Right lobe of liver (tissue), 6 donors: Measurements from ENCODE around the gene ZMAT5. TPM values are rescaled to one million over a fixed set of nuclear protein-coding genes. Genes with fewer than 3 reads are reported as not detected.

Experiments
- ATAC-seq, 4 donors: fragments of 200-7000 bp; cut with Tn5 transposase; one replicate each; pipeline ENCODE4 v1.9.1; 2020; ENCODE audit warnings: mild to moderate bottlenecking in 4 of 4, moderate library complexity in 4 of 4
- DNase-seq, 3 donors: peaks; one replicate each; pipeline ENCODE4 v3.0.0-alpha.2; 2020
- H3K27ac ChIP-seq, 3 donors: fragments of 200-600 bp; one replicate each; pipeline ENCODE4 v1.8.0; 2022
- H3K27me3 ChIP-seq, 2 donors: fragments of 200-600 bp; one replicate each; pipeline ENCODE4 v1.8.0; 2022
- H3K36me3 ChIP-seq, 4 donors: fragments of 200-600 bp; sonication (generic) in 1 of 4; one replicate each; pipeline versions ENCODE4 v1.5.1 to v1.8.0; 2017 to 2022; ENCODE audit warnings: control low read depth in 1 of 4
- H3K4me1 ChIP-seq, 4 donors: fragments of 200-600 bp; sonication (generic) in 1 of 4; one replicate each; pipeline versions ENCODE4 v1.5.1 to v1.8.0; 2017 to 2022; ENCODE audit warnings: control low read depth in 1 of 4
- H3K4me3 ChIP-seq, 3 donors: fragments of 200-600 bp; one replicate each; pipeline ENCODE4 v1.8.0; 2022
- H3K9me3 ChIP-seq, 4 donors: fragments of 200-600 bp; sonication (generic) in 1 of 4; one replicate each; pipeline versions ENCODE4 v1.5.1 to v1.8.0; 2017 to 2022; ENCODE audit warnings: control low read depth in 1 of 4
- CTCF ChIP-seq, 4 donors: fragments of 200-600 bp in 3 of 4; fragments of 450-650 bp in 1 of 4; IDR thresholded peaks; one replicate each; pipeline versions ENCODE4 v1.5.1 to v1.8.0; 2016 to 2022; ENCODE audit warnings: antibody characterized with exemption in 4 of 4, mild to moderate bottlenecking in 2 of 4
- POLR2A ChIP-seq: fragments of 450-650 bp; IDR thresholded peaks from one replicate; pipeline ENCODE4 v1.6.1; 2017; ENCODE audit warnings: antibody characterized with exemption, mild to moderate bottlenecking
- WGBS: methylation state at CpG from one replicate; pipeline ENCODE4 v1.1.6; 2018; ENCODE audit warnings: low coverage, low lambda C conversion rate; ENCODE audit not compliant: insufficient coverage; ENCODE audit errors: missing lambda C conversion rate; 5-methylcytosine and 5-hydroxymethylcytosine counted together
- intact Hi-C, 2 donors: fragments of 100-400 bp; cut with DNase I; formaldehyde crosslinking; loops; one replicate each; pipeline versions ENCODE4 v1.11.2 to v1.14.1; 2022
- total RNA-seq, 6 experiments: library from RNA; depleted of rRNA in 2 of 6; stranded (reverse); fragments of >200 nt in 2 of 6; fragmentation: NEBNext Ultra II Directional in 3 of 6; extraction: Animal tissue kit (Norgen Biotek cat#: 25700) in 3 of 6; gene quantifications; one replicate each; pipeline versions ENCODE4 v1.1.0 to v1.2.4, GENCODE V29; 2016 to 2023
- donor health status: DM: no; HTN: yes; CAD: no.
- donor health status: DM: no; HTN: no; CAD: no.
- donor health status: DM: no; HTN: no; CAD: no.
- donor health status: DM: no; HTN: yes; CAD: no.
- donor health status: DM: no; HTN: yes; CAD: no.

ZMAT5 gene
- total RNA-seq, 6 experiments from 2014 or later: 8.9 to 20.5 (median 13.7) TPM

GRCh38 chr22:29720811-29721323, 45.9 kb downstream of the ZMAT5 start:
- TF ChIP-seq POLR2A (no peak), CTCF (IDR thresholded peaks at IDR 0.05) (no peak)
- Histone ChIP-seq H3K36me3 (no peaks in the 10 kb centered on the region), H3K27ac (no peak overlapping the region), H3K27me3 (no peaks in the 10 kb centered on the region), H3K4me1 (peaks cover 0 to 6% (median 0%) of the 10 kb centered on the region in 4 donors), H3K9me3 (no peaks in the 10 kb centered on the region), H3K4me3 (no peak overlapping the region)
- WGBS: 30% methylated on average over 2 of the region's 53 CpGs
- ATAC-seq (no peak), DNase-seq (no peak)
- intact Hi-C loops: loop anchor here in 1 of 2 donors (5.0 kb wide), 1 partner anchor 371 kb away; no protein-coding TSS in a partner anchor

GRCh38 chr22:29719899-29720645, 46.7 kb downstream of the ZMAT5 start, which contains the start of gene CABP7:
Gene CABP7, plus strand, starts transcription at chr22:29720003. Its CDS starts 422 bp downstream, at chr22:29720425.
- no peaks in the 10 kb centered on the region for H3K27me3 ChIP-seq
- no peak for ATAC-seq

GRCh38 chr22:29718949-29719898, 47.6 kb downstream of the ZMAT5 start:
- Histone ChIP-seq H3K27me3 (no peaks in the 10 kb centered on the region), H3K27ac (no peak overlapping the region), H3K36me3 (no peaks in the 10 kb centered on the region), H3K4me1 (peaks cover 0 to 6% (median 0%) of the 10 kb centered on the region in 4 donors), H3K4me3 (no peak overlapping the region), H3K9me3 (no peaks in the 10 kb centered on the region)
- intact Hi-C loops: no loop called here
- TF ChIP-seq POLR2A (no peak), CTCF (IDR thresholded peaks at IDR 0.05) (no peak)
- ATAC-seq: no peak
- no peak for DNase-seq
- WGBS: 25% methylated on average over 8 of the region's 24 CpGs

More at GRCh38 chr22:29719899-29720645, 46.7 kb downstream of the ZMAT5 start, which contains the start of gene CABP7:
- Histone ChIP-seq H3K4me3 (no peak within 1 kb of the TSS), H3K27ac (no peak within 1 kb of the TSS), H3K36me3 (no peaks in the 10 kb centered on the region), H3K4me1 (peaks cover 0 to 6% (median 0%) of the 10 kb centered on the region in 4 donors), H3K9me3 (no peaks in the 10 kb centered on the region)
- TF ChIP-seq CTCF (IDR thresholded peaks at IDR 0.05) (no peak), POLR2A (no peak)
- 0% methylated on average over 9 of the region's 115 CpGs for WGBS
- no peak for DNase-seq
- intact Hi-C loops: loop anchor here in 1 of 2 donors (5.0 kb wide), 1 partner anchor 372 kb away; no protein-coding TSS in a partner anchor

- intact Hi-C loops: no loop called here
- Histone ChIP-seq H3K4me1 (peaks cover 0 to 6% (median 0%) of the 10 kb centered on the region in 4 donors), H3K4me3 (no peak overlapping the region), H3K27ac (no peak overlapping the region), H3K27me3 (no peaks in the 10 kb centered on the region), H3K36me3 (no peaks in the 10 kb centered on the region), H3K9me3 (no peaks in the 10 kb centered on the region)
- 100% methylated on average over 2 of the region's 11 CpGs for WGBS
- ATAC-seq: no peak
- no peak for TF ChIP-seq POLR2A
- TF ChIP-seq CTCF (IDR thresholded peaks at IDR 0.05): no peak
- no peak for DNase-seq
Observed at GRCh38 chr22:29717789-29718188, 49.0 kb downstream of the ZMAT5 start.
